Activated CD4-positive, alpha-beta T cell treated with anti-CD3 and anti-CD28 coated beads, Interleukin-2, amount 10 ng/mL, durations not matched to agents 24 days and 14 days (primary cell): Measurements from ENCODE around the gene EFNA5. TPM values are rescaled to one million over a fixed set of nuclear protein-coding genes. Genes with fewer than 3 reads are reported as not detected.
"Not testable (repeated sequence)": the region's sequence is repeated elsewhere in the genome, so short reads cannot be mapped to it uniquely, and the experiment has no call there.

ENCODE experiments used
- DNase-seq: peaks from one replicate; pipeline ENCODE4 v3.0.0; 2022
- H3K27ac Mint-ChIP-seq: one replicate; pipeline ENCODE4 v1.8.0; 2022; ENCODE audit warnings: mild to moderate bottlenecking, mixed read lengths
- H3K27me3 Mint-ChIP-seq: one replicate; pipeline ENCODE4 v1.8.0; 2022; ENCODE audit warnings: mixed read lengths
- H3K36me3 Mint-ChIP-seq: one replicate; pipeline ENCODE4 v1.8.0; 2022; ENCODE audit warnings: low read depth, mild to moderate bottlenecking, mixed read lengths
- H3K4me1 Mint-ChIP-seq: one replicate; pipeline ENCODE4 v1.8.0; 2021; ENCODE audit warnings: mixed read lengths
- H3K4me3 Mint-ChIP-seq: one replicate; pipeline ENCODE4 v1.8.0; 2022; ENCODE audit warnings: mild to moderate bottlenecking, moderate library complexity, mixed read lengths
- H3K9me3 Mint-ChIP-seq: one replicate; pipeline ENCODE4 v1.8.0; 2021; ENCODE audit warnings: mixed read lengths
- intact Hi-C: fragments of 100-400 bp; cut with micrococcal nuclease; formaldehyde crosslinking; loops from one replicate; pipeline ENCODE4 v1.15.1; 2023
- total RNA-seq: library from RNA; stranded (reverse); gene quantifications from 2 replicates; pipeline ENCODE4 v1.2.3, GENCODE V29; 2022

The EFNA5 gene
- total RNA-seq, 1 donor from 2014 or later, result not detected

DNA sequence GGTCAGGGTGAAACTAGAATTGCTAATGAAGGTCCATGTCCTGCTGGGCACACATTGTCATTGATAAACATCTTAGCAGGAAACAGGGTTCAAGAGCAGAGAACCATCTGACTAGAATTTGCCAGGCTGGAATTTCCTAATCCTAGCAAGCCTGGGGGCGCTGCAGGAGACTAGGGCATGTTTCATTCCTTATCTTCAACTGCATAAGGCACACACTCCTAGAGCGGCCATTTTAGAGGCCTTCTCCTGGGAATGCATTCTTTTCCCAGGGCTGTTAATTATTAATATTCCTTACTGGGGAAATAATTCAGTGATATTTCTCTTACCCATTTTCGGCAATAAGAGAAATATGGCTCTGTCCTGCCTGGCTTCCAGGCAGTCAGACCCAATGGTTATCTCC is 324.2 kb downstream of the EFNA5 start:
- intact Hi-C loops, H3K27ac Mint-ChIP-seq, H3K4me3 Mint-ChIP-seq, DNase-seq, H3K27me3 Mint-ChIP-seq, H3K36me3 Mint-ChIP-seq, H3K4me1 Mint-ChIP-seq: not testable (repeated sequence)
- peaks cover 16% of the 10 kb centered on the region for H3K9me3 Mint-ChIP-seq

DNA sequence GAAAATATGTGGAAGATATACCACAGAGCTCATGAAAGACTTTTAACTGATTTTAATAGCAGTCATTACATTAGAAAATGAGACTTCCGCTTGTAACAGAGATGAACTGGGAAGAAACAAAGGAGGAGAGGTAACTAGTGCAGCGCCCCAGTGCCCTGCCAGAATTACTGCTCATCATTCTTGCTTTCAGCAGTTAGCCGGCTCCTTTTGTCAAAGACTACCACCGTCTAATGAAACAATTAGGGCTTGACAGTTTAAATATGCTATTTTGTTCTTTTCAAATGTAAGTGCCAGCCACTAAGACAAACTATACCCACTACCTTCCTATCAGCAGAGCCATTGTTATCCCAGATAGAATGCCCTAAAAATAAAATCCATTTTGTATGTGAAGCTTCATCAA is 328.4 kb downstream of the EFNA5 start:
- no peak overlapping the region for H3K27ac Mint-ChIP-seq
- no peak for DNase-seq
- intact Hi-C loops, result no loop called here
- H3K4me1 Mint-ChIP-seq, result no peaks in the 10 kb centered on the region
- no peak overlapping the region for H3K4me3 Mint-ChIP-seq
- no peaks in the 10 kb centered on the region for H3K36me3 Mint-ChIP-seq
- H3K9me3 Mint-ChIP-seq, result peaks cover 12% of the 10 kb centered on the region
- H3K27me3 Mint-ChIP-seq, result peaks cover 2% of the 10 kb centered on the region

DNA sequence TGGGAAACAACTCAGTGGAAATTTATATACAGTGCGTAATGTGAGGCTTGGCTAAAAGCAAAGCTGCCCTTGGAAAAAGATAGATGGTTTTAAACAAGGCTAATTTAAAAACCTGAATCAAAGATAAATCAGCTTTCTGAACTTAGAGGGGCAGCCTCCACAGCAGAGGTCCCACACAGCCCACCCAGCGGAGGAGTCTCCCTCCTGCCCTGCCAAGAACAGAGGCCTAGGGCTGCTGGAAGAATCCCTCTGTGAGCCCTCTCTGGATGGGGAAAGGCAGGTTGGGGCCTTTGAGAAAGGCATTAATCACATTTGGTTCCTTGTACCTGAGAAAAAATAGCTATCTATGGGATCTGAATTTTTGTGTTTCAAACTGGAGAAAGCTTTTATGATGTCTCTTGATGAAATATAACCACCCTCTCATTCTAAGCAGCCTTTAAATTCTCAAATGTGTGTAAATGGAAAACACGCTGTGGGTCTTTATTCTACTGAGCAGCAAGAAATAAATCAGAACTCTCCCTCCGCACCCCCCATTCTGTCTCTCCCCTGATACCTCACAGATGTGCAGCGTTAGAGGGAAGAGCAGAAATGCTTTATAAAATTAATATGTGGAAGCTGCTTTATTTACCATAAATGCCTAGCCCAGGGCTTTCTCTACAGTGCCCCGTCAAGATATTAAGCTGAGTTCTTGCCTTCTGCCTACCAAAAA is 329.2 kb downstream of the EFNA5 start:
- DNase-seq, result no peak
- Mint-ChIP-seq H3K9me3 (peaks cover 12% of the 10 kb centered on the region), H3K27ac (no peak overlapping the region), H3K36me3 (no peaks in the 10 kb centered on the region), H3K4me1 (no peaks in the 10 kb centered on the region), H3K27me3 (peaks cover 5% of the 10 kb centered on the region), H3K4me3 (no peak overlapping the region)
- intact Hi-C loops, result no loop called here

- no peak overlapping the region for H3K4me3 Mint-ChIP-seq
- H3K36me3 Mint-ChIP-seq, result no peaks in the 10 kb centered on the region
- DNase-seq, result no peak
- intact Hi-C loops, result no loop called here
- no peaks in the 10 kb centered on the region for H3K4me1 Mint-ChIP-seq
- peaks cover 12% of the 10 kb centered on the region for H3K9me3 Mint-ChIP-seq
- peaks cover 5% of the 10 kb centered on the region for H3K27me3 Mint-ChIP-seq
- no peak overlapping the region for H3K27ac Mint-ChIP-seq
Observed at GRCh38 chr5:107340631-107341030, 330.1 kb downstream of the EFNA5 start.

DNA sequence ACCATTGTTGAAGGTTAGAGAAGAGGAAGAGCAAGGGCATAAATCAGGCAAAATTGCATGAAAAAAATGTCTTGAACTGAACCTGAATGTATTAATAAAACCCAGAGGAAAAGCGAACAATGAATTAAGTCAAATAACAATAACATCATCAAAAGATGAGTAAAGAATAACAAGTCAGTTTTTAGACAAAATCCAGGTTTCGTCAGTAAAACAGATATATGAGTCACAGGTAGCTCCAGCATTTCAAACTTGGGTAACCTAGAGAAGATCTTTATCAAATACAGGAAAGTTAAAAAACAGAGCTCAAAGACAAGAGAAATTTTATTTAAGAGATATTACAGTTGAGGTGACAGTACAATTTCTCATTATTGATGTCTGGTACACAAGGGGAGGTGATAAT is 332.4 kb downstream of the EFNA5 start:
- Mint-ChIP-seq H3K9me3 (peaks cover 3% of the 10 kb centered on the region), H3K27me3 (peaks cover 5% of the 10 kb centered on the region), H3K36me3 (no peaks in the 10 kb centered on the region), H3K4me3 (no peak overlapping the region), H3K27ac (no peak overlapping the region), H3K4me1 (no peaks in the 10 kb centered on the region)
- intact Hi-C loops, result no loop called here
- no peak for DNase-seq

DNA sequence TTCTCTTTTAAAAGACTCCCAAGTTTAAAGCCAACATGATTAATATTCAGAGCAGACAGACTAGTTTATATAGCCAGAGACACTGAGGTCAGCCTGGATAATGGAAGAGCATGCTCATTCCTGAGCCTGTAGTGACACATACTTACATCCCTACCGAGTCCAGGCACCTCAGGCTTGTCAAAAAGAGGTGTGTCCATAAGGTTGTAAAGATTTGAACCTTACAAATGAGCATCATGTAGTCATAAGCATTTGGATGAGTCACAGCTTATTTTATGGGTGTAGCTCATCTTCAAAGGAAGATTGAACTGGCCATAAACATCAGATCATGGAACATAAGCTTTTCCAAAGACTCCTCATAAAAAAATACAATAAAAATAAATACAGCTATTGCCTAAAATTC is 333.5 kb downstream of the EFNA5 start:
- Mint-ChIP-seq H3K27me3 (peaks cover 5% of the 10 kb centered on the region), H3K4me1 (no peaks in the 10 kb centered on the region), H3K36me3 (no peaks in the 10 kb centered on the region), H3K4me3 (no peak overlapping the region), H3K9me3 (peaks cover 3% of the 10 kb centered on the region), H3K27ac (no peak overlapping the region)
- DNase-seq, result no peak
- intact Hi-C loops, result no loop called here

GRCh38 chr5:107331882-107332281 is 338.9 kb downstream of the EFNA5 start:
- no peak for DNase-seq
- Mint-ChIP-seq H3K9me3 (peaks cover 3% of the 10 kb centered on the region), H3K27me3 (peaks cover 2% of the 10 kb centered on the region), H3K4me1 (no peaks in the 10 kb centered on the region), H3K4me3 (no peak overlapping the region), H3K36me3 (no peaks in the 10 kb centered on the region), H3K27ac (no peak overlapping the region)
- intact Hi-C loops, result no loop called here

- H3K4me1 Mint-ChIP-seq, result no peaks in the 10 kb centered on the region
- intact Hi-C loops, result no loop called here
- DNase-seq, result no peak
Observed at GRCh38 chr5:107331312-107331711, 339.4 kb downstream of the EFNA5 start.

GRCh38 chr5:107330903-107331302 is 339.8 kb downstream of the EFNA5 start:
- peaks cover 2% of the 10 kb centered on the region for H3K27me3 Mint-ChIP-seq
- no peak overlapping the region for H3K27ac Mint-ChIP-seq
- H3K9me3 Mint-ChIP-seq, result peaks cover 3% of the 10 kb centered on the region
- H3K36me3 Mint-ChIP-seq, result no peaks in the 10 kb centered on the region
- H3K4me1 Mint-ChIP-seq, result no peaks in the 10 kb centered on the region
- intact Hi-C loops, result no loop called here
- DNase-seq, result no peak
- H3K4me3 Mint-ChIP-seq, result no peak overlapping the region

More at GRCh38 chr5:107331312-107331711, 339.4 kb downstream of the EFNA5 start:
- no peak overlapping the region for H3K4me3 Mint-ChIP-seq
- H3K27me3 Mint-ChIP-seq, result peaks cover 2% of the 10 kb centered on the region
- H3K9me3 Mint-ChIP-seq, result peaks cover 3% of the 10 kb centered on the region
- no peaks in the 10 kb centered on the region for H3K36me3 Mint-ChIP-seq
- no peak overlapping the region for H3K27ac Mint-ChIP-seq

DNA sequence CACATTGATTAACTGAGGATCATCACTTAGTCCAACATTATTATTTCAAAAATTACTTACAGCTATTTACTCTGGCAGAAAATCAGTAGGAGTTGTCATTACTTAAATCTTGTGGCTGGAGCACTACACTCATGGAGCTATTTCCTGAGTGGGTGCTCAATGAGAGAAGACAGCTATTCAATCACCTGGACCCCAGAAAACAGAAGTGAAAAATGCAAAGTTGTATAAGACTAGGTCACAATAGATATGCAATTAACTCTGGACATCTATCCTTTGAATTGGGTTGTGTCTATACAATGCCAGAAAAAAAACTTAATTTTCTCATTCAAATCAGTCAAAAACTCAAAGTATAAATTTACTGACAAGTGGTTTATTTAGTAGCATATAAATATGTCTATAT is 340.9 kb downstream of the EFNA5 start:
- H3K4me1 Mint-ChIP-seq, result no peaks in the 10 kb centered on the region
- H3K36me3 Mint-ChIP-seq, result no peaks in the 10 kb centered on the region
- no peak for DNase-seq
- no peaks in the 10 kb centered on the region for H3K9me3 Mint-ChIP-seq
- H3K4me3 Mint-ChIP-seq, result no peak overlapping the region
- intact Hi-C loops, result no loop called here
- peaks cover 2% of the 10 kb centered on the region for H3K27me3 Mint-ChIP-seq
- H3K27ac Mint-ChIP-seq, result no peak overlapping the region
